Endothelial cell of umbilical vein (primary cell): ENCODE results near the gene UGT8. TPM values are rescaled to one million over a fixed set of nuclear protein-coding genes. Genes with fewer than 3 reads are reported as not detected.
"Not testable (repeated sequence)": the region's sequence is repeated elsewhere in the genome, so short reads cannot be mapped to it uniquely, and the experiment has no call there.

Source experiments
- BruUV-seq: library from RNA; stranded (reverse); fragments of 400-500 nt; replicated peaks from 2 replicates; lab custom pipeline; 2021; lab: Mats Ljungman, UMichigan
- CTCF ChIA-PET: fragments of 300-600, 350-600 bp; sonication (Branson Sonifier 250); formaldehyde crosslinking; loops from one replicate; lab custom pipeline; 2021; ENCODE audit warnings: antibody characterized with exemption, inconsistent platforms; lab: Charles Lee
- POLR2A ChIA-PET: fragments of 300-600, 350-600 bp; sonication (Branson Sonifier 250); formaldehyde crosslinking; loops from one replicate; lab custom pipeline; 2021; ENCODE audit warnings: antibody characterized with exemption, inconsistent platforms; lab: Charles Lee
- DNase-seq: peaks from one replicate; pipeline ENCODE4 v3.0.0-alpha.2; 2011; ENCODE audit warnings: low read depth, low spot score
- FAIRE-seq: peaks from 2 replicates; lab custom pipeline; 2011; peaks lifted over from hg19 to GRCh38; lab: Jason Lieb, UNC
- H2AFZ ChIP-seq: 2 replicates; pipeline ENCODE4 v1.6.0; 2012; ENCODE audit warnings: low read depth, low read length, control low read depth, inconsistent platforms
- H3K27ac ChIP-seq: 2 replicates; pipeline ENCODE4 v1.5.1; 2011; ENCODE audit warnings: low read depth, mild to moderate bottlenecking, control low read depth, low read length, moderate library complexity; ENCODE audit not compliant: insufficient read depth
- H3K27me3 ChIP-seq, 2 experiments: 2 replicates each; pipeline versions ENCODE4 v1.6.0 to v1.6.1; 2011; ENCODE audit warnings: low read length in 2 of 2, mixed read lengths in 1 of 2; ENCODE audit not compliant: control insufficient read depth in 2 of 2, insufficient read depth in 2 of 2
- H3K36me3 ChIP-seq, 2 experiments: 2 replicates in 1 of 2; 3 replicates in 1 of 2; pipeline ENCODE4 v1.5.1; 2011; ENCODE audit warnings: low read length in 2 of 2, mild to moderate bottlenecking in 1 of 2, moderate library complexity in 1 of 2; ENCODE audit not compliant: control insufficient read depth in 2 of 2, insufficient read depth in 2 of 2; ENCODE audit errors: extremely low read depth in 1 of 2
- H3K4me1 ChIP-seq: 3 replicates; pipeline ENCODE4 v1.5.1; 2011; ENCODE audit warnings: mild to moderate bottlenecking, low read length; ENCODE audit not compliant: control insufficient read depth, insufficient read depth; ENCODE audit errors: extremely low read depth
- H3K4me2 ChIP-seq: 2 replicates; pipeline ENCODE4 v1.6.1; 2011; ENCODE audit warnings: low read length, control low read depth, mixed read lengths; ENCODE audit not compliant: insufficient read depth
- H3K4me3 ChIP-seq, 3 experiments: fragments of 200-600 bp in 1 of 3; sonication (generic), shearing (Covaris generic) in 1 of 3; replicated peaks in 1 of 3; 2 replicates each; pipeline ENCODE4 v1.5.1; 2011 to 2016; ENCODE audit warnings: control low read depth in 3 of 3, low read length in 3 of 3, mild to moderate bottlenecking in 2 of 3, inconsistent platforms in 1 of 3, low read depth in 1 of 3, moderate library complexity in 1 of 3; ENCODE audit not compliant: insufficient read depth in 1 of 3
- H3K79me2 ChIP-seq: 2 replicates; pipeline ENCODE4 v1.6.0; 2012; ENCODE audit warnings: low read length, inconsistent platforms; ENCODE audit not compliant: control insufficient read depth, insufficient read depth
- H3K9ac ChIP-seq: replicated peaks from 2 replicates; pipeline ENCODE3; 2011; ENCODE audit warnings: low read length, control low read depth; ENCODE audit not compliant: insufficient read depth; ENCODE audit errors: extremely low read depth
- H3K9me1 ChIP-seq: replicated peaks from 3 replicates; pipeline ENCODE4 v1.6.0; 2011; ENCODE audit warnings: mild to moderate bottlenecking, low read length; ENCODE audit not compliant: control insufficient read depth, insufficient read depth; ENCODE audit errors: extremely low read depth
- H3K9me3 ChIP-seq: replicated peaks from 2 replicates; pipeline ENCODE4 v1.5.1; 2012; ENCODE audit warnings: low read length, inconsistent platforms; ENCODE audit not compliant: control insufficient read depth, insufficient read depth
- H4K20me1 ChIP-seq: replicated peaks from 2 replicates; pipeline ENCODE3; 2011; ENCODE audit warnings: mild to moderate bottlenecking, low read length; ENCODE audit not compliant: control insufficient read depth, insufficient read depth; ENCODE audit errors: extremely low read depth
- EZH2 ChIP-seq: IDR thresholded peaks from 2 replicates; pipeline ENCODE4 v1.6.1; 2012; ENCODE audit warnings: borderline replicate concordance, low read depth, mild to moderate bottlenecking, moderate library complexity, low read length, inconsistent platforms; ENCODE audit not compliant: severe bottlenecking
- FOS ChIP-seq: IDR thresholded peaks from 2 replicates; pipeline ENCODE4 v1.6.1; 2011; ENCODE audit warnings: mild to moderate bottlenecking, low read length, moderate library complexity, borderline replicate concordance; ENCODE audit not compliant: insufficient read depth
- GATA2 ChIP-seq: IDR thresholded peaks from 2 replicates; pipeline ENCODE4 v1.7.0; 2011; ENCODE audit warnings: low read depth, mild to moderate bottlenecking, moderate library complexity, mixed read lengths, low read length; ENCODE audit not compliant: insufficient read length, insufficient read depth
- JUN ChIP-seq: IDR thresholded peaks from 2 replicates; pipeline ENCODE4 v1.6.1; 2011; ENCODE audit warnings: borderline replicate concordance, low read depth; ENCODE audit not compliant: insufficient read length, insufficient read depth
- MYC ChIP-seq: IDR thresholded peaks from one replicate; pipeline ENCODE4 v1.6.1; 2011; ENCODE audit warnings: mild to moderate bottlenecking, low read depth, low read length
- POLR2A ChIP-seq: IDR thresholded peaks from 2 replicates; pipeline ENCODE4 v1.6.1; 2012; ENCODE audit warnings: low read depth, mild to moderate bottlenecking, control low read depth, low read length
- POLR2AphosphoS5 ChIP-seq: IDR thresholded peaks from 2 replicates; pipeline ENCODE4 v1.6.1; 2012; ENCODE audit warnings: low read depth, mild to moderate bottlenecking, control low read depth, low read length, moderate library complexity; ENCODE audit not compliant: insufficient read depth
- dilution Hi-C: fragments of 300-500 bp; cut with MboI; formaldehyde crosslinking; loops from one replicate; pipeline ENCODE4 v1.15.0; 2019; ENCODE audit warnings: low sequenced_read_pairs; ENCODE audit not compliant: extremely low pct_ligation_motif_present
- intact Hi-C: fragments of 100-400 bp; cut with micrococcal nuclease; formaldehyde crosslinking; loops from one replicate; pipeline ENCODE4 v1.10.0; 2022
- polyA plus RNA-seq, 4 experiments: library from polyadenylated mRNA; depleted of rRNA in 3 of 4; stranded (reverse) in 3 of 4; unstranded in 1 of 4; fragments of >200 nt; gene quantifications; 2 replicates each; pipeline versions ENCODE4 v1.2.1 to v1.2.3, GENCODE V29; 2011 to 2012; ENCODE audit warnings: missing spikeins in 1 of 4
- total RNA-seq: library from RNA; stranded (reverse); gene quantifications from 2 replicates; pipeline ENCODE4 v1.2.3, GENCODE V29; 2021
- TF ChIP-seq, protein P1 (sequence below), 2 donors: IDR thresholded peaks; 1 replicate in 1 of 2; 2 replicates in 1 of 2; pipeline ENCODE4 v1.5.1; 2011; ENCODE audit warnings: low read length in 2 of 2, mild to moderate bottlenecking in 2 of 2, moderate library complexity in 2 of 2, control low read depth in 1 of 2, inconsistent platforms in 1 of 2, low read depth in 1 of 2; ENCODE audit not compliant: insufficient read depth in 1 of 2; ENCODE audit errors: extremely low read depth in 1 of 2
- TF ChIP-seq, protein P2 (sequence below): IDR thresholded peaks from 2 replicates; pipeline ENCODE4 v1.6.1; 2011; ENCODE audit not compliant: insufficient read depth, insufficient read length

The UGT8 gene
- total and polyA plus RNA-seq, 2 donors (not counting 3 experiments of a cell fraction or from before 2014, with no cell fraction given) = 0.11 TPM; not detected in 1

DNA sequence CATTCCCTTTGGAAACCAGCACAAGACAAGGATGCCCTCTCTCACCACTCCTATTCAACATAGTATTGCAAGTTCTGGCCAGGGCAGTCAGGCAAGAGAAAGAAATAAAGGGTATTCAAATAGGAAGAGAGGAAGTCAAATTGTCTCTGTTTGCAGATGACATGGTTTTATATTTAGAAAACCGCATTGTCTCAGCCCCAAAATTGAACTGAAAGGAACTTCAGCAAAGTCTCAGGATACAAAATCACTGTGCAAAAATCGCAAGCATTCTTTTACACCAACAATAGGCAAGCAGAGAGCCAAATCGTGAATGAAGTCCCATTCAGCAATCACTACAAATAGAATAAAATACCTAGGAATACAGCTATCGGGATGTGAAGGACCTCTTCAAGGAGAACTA is 72.1 kb downstream of the UGT8 start:
- H3K36me3 ChIP-seq, DNase-seq, H3K27ac ChIP-seq, H3K79me2 ChIP-seq, POLR2A ChIA-PET, H3K9me3 ChIP-seq, H2AFZ ChIP-seq, H3K4me2 ChIP-seq, H3K27me3 ChIP-seq, H3K9ac ChIP-seq, CTCF ChIA-PET, intact Hi-C loops, dilution Hi-C loops, H3K9me1 ChIP-seq, BruUV-seq, H3K4me3 ChIP-seq, H4K20me1 ChIP-seq, H3K4me1 ChIP-seq, FAIRE-seq: not testable (repeated sequence)

DNA sequence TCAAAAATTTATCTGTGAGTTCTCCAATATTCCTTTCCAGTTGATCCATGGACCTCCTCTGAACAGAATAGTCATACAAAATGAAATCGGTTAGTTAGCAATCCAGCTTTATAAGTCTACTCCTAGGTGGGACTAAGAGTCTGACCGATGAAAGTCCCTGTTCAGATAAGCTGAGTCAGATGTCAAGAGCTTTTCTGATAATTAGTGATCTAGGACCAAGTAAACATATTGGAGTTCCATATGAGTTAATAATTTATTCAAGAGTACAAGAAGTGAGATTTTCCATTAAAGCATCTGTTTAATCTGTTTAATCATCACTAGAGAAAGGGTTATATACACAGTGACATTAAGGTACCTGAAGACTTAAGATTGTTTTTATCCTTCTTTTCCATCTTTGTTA is 74.7 kb downstream of the UGT8 start:
- H3K4me2 ChIP-seq = no peak overlapping the region

More for the DNA sequence above, 74.7 kb downstream of the UGT8 start:
- dilution Hi-C loops (no loop called here), intact Hi-C loops (no loop called here)
- Histone ChIP-seq H3K4me1 (no peaks in the 10 kb centered on the region), H3K4me3 (no peak overlapping the region), H3K79me2 (no peaks in the 10 kb centered on the region), H3K27ac (no peak overlapping the region), H3K27me3 (peaks cover 0 to 3% of the 10 kb centered on the region in 2 experiments), H3K36me3 (no peaks in the 10 kb centered on the region), H3K9me1 (no peaks in the 10 kb centered on the region), H2AFZ (no peak overlapping the region), H3K9me3 (no peaks in the 10 kb centered on the region), H3K9ac (no peak overlapping the region), H4K20me1 (no peaks in the 10 kb centered on the region)
- BruUV-seq = no TSS peak
- DNase-seq (no peak), FAIRE-seq (no peak)
- POLR2A ChIA-PET = no interaction called here
- CTCF ChIA-PET = interaction anchor here (1.3 kb wide), 1 partner anchor 13 kb away, joined by 3 read pairs; no protein-coding TSS in a partner anchor
- TF ChIP-seq FOS (no peak), JUN (no peak), GATA2 (no peak), EZH2 (no peak), POLR2A (no peak), MYC (no peak), POLR2AphosphoS5 (no peak)
- TF ChIP-seq, protein P1, sequence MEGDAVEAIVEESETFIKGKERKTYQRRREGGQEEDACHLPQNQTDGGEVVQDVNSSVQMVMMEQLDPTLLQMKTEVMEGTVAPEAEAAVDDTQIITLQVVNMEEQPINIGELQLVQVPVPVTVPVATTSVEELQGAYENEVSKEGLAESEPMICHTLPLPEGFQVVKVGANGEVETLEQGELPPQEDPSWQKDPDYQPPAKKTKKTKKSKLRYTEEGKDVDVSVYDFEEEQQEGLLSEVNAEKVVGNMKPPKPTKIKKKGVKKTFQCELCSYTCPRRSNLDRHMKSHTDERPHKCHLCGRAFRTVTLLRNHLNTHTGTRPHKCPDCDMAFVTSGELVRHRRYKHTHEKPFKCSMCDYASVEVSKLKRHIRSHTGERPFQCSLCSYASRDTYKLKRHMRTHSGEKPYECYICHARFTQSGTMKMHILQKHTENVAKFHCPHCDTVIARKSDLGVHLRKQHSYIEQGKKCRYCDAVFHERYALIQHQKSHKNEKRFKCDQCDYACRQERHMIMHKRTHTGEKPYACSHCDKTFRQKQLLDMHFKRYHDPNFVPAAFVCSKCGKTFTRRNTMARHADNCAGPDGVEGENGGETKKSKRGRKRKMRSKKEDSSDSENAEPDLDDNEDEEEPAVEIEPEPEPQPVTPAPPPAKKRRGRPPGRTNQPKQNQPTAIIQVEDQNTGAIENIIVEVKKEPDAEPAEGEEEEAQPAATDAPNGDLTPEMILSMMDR (IDR thresholded peaks at IDR 0.05; ENCODE audit: extremely low read depth in 1 of 2, insufficient read depth in 1 of 2, low read depth in 1 of 2, low read length in 2 of 2) = no peak
- TF ChIP-seq, protein P2, sequence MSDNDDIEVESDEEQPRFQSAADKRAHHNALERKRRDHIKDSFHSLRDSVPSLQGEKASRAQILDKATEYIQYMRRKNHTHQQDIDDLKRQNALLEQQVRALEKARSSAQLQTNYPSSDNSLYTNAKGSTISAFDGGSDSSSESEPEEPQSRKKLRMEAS = no peak
